GM04504 (cell line): ENCODE results near the gene VANGL1.

Experiments used
- DNase-seq: peaks from one replicate; pipeline ENCODE4 v3.0.0-alpha.2; 2012; ENCODE audit warnings: low read depth

VANGL1 gene

DNA sequence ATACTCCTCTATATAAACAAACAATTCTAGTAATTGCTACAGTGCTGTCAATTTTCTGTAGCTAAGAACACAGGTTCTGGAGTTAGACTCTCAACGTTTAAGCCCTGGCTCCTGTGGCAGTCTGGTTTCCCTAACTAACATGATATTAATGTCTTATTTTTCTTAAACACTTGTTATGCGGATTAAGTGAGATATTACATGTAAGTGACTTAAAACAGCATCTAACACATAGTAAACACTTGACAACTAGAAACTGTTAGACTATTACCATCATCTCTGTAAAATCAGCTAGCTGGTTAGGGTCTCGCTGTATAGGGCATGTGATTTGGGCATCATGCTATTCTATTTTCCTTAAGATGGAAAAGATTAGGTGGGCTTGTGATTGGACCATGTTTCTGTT, 2.3 kb downstream of the VANGL1 start:
- no peak for DNase-seq

DNA sequence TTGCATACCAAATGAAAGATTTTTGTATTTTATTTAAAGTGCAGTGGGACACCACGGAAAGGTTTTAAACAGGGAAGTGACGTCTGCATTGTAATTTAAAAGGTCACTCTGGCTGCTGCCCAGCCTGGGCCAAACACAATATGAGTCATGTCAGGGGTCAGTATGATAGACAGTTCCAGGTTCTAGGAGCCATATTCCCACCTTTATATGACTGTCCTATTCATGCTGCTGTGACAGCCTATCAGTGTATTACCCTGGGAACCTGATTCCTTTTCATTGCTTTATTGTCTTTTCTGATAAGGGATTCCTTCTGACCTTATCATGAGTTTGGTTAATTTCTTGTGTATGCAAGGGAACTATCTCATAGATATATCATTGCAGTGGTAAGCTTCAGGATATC, 5.3 kb downstream of the VANGL1 start:
- no peak for DNase-seq

DNA sequence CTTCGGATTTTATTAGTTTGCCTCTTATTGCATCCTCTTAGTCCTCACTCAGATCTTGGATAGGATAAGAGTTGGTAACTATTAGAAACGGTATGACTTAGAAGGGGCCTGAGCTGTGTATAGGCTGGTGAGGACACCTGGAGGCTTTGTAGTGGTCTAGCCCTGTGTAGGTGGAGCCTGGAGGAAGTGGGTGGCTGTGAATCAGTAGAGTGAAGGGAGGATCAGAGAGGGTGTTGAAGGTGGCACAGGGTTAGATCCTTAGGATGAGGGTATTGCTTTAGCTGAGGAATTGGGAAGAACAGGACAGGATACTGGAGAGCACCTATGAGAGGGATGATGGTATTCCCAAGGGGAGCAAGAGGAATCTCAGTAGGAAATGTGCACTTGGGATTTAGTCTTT, 5.7 kb downstream of the VANGL1 start:
- DNase-seq = no peak

DNA sequence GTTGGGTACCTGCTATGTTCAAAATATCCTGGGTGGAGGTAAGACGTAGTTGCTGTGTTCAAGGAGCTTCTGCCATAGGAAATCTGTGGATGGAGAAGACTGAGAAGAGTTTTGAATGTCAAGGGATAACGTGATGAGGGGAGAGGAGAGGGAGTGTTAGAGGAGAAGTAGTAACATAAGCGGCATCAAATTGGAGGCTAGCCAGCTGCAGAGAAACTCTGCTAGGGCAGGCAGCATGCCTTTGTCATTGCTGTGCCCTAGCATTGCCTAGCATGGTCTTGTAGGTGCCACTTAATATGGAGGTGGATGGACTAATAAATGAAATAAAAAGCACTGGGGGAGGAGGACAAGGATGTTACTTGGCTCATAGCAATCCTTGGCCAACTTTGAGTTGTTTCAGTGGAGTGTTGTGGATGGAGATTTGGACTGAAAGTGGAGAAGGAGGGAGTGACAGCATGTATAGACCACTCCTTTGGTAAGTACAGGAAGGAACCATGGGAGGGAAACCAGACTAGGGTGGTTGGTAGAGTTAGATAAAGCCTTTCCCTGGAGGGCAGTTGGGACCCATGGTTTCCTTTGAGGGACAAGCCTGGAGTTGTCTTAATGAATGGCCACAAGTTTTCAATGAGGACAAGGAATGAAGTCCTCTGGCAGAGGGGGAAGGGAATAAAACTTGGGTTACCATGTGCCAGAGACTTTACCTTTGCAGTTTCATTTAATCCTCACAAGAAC, 6.3 kb downstream of the VANGL1 start:
- DNase-seq = no peak

- DNase-seq = no peak
Measured at GRCh38 chr1:115648717-115649691, 7.2 kb downstream of the VANGL1 start.

- DNase-seq = no peak
Measured at GRCh38 chr1:115649964-115650363, 8.2 kb downstream of the VANGL1 start.

GRCh38 chr1:115650961-115651360, 9.2 kb downstream of the VANGL1 start:
- DNase-seq = no peak

GRCh38 chr1:115651391-115651790, 9.6 kb downstream of the VANGL1 start:
- no peak for DNase-seq

- no peak for DNase-seq
Measured at GRCh38 chr1:115652236-115652788, 10.5 kb downstream of the VANGL1 start.

DNA sequence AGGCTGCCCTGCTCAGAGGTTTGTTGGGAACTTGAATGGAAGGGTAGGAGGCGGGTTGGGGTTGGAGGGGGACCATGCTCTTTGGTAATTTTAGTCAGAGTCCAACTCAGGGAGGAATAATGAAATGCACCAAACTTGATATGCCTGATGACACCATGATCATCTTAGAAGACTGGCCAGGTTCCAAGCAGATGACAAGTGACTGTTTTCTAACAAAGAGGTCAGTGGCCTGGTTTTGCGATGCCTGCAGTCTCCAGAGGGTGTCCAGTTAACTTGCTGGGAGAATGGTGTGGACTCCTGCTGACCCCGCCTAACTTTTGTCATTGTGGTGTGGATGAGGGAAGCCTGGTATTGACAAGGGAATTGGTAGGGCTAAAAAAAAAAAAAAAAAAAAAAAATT, 12.4 kb downstream of the VANGL1 start:
- DNase-seq = no peak

- no peak for DNase-seq
Measured at GRCh38 chr1:115654663-115655305, 13.0 kb downstream of the VANGL1 start.

- DNase-seq = no peak
Measured at GRCh38 chr1:115655306-115655663, 13.5 kb downstream of the VANGL1 start.

DNA sequence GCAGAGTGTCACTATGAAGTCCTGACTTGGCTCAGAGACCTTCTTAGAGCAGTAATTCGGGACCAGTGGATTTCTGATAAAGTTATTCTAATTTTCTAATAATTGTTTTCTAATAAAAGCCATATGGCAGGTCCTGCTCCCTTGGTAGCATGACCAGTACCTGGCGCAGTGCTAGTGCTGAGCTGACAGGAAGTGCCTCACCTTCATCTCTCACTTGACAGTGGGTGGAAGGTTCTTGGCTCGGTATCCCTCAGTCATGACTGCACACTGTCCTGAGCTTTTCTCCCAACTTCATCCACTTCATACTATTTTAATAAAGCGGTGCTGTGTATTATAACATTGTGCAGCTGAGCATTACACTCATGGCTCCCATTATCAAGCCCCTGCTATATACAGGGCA, 14.1 kb downstream of the VANGL1 start:
- no peak for DNase-seq

DNA sequence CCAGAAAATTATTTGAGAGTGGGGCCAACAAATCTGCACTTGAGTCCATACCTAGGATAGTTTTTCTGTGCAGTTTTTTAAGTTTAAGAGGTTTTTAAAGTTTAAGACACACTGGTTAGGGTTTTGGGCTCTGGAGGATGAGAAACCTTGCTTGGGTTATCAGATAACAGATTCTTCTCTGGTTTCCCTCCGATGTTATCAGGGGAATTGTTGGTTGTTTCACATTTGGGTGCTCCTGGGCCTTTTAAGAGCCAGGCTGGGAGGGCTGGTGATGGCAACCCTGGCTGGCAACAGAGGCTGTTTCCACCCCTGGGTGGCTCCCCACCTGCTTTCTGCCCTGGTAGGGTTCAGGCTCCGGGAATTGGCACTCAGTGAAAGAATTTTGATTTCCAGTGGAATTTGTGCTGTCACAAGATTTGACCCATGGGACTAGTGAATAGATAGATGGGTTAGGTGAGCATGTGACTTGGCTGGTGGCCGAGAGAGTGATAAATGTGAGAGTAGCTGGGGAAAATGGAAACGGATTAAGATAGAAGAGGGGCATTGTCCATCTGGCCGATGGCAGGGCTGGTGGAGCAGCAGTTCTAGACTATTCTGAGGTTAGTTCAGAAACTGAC, 14.8 kb downstream of the VANGL1 start:
- DNase-seq = no peak

DNA sequence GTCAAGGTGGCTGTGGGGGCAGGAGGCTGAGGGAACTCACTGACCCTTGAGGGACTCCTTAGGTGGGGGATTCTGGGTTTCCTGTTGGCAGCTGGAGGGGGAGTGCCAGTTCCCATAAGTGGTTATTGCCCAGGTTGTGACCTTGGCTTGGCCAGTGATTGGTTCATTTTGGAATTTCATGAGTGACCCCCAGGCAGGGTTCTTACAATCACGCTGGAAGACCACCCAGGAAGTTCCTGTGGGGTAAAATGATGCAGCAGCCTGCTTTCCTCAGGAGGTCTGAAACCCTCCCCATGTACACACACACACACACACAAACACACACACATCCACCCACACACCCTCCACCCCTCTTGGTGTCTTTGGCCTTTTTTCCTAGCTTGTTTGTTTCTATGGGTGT, 16.9 kb downstream of the VANGL1 start:
- no peak for DNase-seq

GRCh38 chr1:115660151-115660550, 18.4 kb downstream of the VANGL1 start:
- DNase-seq = no peak

DNA sequence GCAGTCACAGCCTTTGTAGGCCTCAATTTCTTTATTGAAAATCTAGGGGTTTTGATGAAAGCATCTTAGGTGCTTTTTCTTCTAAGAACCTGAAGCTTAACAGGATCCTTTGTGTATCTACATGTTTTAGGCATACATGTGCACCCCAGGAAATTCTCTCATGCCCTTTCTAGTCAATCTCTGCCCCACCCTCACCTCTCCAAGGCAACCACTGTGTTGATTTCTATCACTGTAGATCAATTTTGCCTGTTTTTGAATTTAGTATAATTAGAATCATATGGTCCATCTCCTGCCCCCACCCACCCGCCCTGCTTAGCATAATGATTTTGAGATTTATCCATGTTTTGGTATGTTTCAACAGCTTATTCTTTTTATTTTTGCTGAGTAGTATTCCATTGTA, 19.4 kb downstream of the VANGL1 start:
- DNase-seq = no peak

DNA sequence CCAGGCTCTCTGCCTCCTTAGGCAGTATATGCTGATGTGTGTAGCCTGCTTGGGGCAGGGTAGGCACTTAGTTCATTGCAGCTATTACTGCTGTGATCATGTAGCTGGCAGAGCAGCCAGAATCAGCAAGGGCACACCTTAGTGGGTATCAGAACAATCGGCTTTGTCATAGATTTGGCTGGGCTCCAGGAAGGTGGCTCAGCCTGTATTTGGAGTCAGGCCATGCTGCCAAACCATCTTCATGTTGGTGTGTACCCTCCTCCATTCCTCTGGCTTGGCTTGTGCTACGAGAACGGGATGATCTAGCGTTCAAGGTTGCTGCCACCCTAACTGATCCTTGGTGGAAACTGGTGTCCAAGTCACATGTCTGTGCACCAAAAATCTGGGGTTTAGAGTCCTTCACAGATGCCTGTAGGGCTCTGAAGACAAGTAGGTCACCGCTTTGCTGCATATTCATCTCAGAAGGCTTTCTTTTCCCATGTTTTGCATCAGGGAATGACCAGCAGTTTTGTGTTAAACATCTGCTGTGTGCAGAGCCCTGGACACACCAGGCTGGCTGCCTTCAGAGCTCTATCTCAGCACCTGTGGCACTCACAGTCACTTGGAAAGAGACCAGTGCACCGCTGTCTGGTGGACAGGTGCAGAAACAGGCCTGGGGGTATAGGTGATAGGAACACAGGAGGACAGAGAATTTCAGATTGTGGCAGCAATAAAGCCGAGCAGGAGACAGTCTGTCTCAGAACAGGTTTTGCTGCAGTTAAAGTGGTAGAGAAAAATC, 23.7 kb downstream of the VANGL1 start:
- DNase-seq = no peak

DNA sequence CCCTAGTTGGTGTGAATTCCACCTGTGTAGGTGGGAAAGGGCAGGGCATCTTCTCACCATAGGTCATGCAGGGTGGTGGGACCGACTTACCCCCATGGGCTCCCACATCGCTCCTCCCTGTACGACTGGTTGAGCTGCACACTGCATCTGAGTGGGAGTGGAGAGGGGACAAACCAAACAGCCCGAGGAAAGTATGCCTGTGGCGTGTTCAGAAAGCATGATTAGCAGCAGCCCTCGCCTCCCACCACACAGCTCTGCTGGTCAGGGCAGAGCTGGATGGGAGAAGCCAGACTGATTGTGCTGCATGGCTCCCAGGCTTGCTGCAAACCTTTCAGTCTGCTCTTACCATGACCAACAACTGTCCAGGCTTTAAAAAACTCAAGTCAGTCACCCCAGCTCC, 24.4 kb downstream of the VANGL1 start:
- no peak for DNase-seq

DNA sequence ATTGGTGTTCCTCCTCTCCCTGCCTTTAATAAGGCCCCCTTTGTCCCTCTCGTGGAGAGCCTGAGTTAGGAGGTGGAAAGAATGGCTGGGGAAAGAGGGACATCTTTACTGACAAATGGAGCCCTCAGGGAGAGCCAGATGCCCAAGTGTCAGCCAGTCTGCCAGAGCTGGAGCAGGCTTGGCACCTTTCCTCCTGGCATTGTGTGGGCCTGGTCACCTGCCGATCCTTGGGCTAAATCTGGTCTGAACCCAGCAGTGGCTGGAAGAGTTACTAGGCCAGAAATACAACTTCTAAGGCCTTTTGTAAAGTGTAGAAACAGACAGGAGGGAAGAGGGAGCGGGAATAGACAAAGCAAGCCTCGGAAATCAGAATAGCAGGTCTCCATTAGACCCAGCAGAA, 24.9 kb downstream of the VANGL1 start:
- no peak for DNase-seq

DNA sequence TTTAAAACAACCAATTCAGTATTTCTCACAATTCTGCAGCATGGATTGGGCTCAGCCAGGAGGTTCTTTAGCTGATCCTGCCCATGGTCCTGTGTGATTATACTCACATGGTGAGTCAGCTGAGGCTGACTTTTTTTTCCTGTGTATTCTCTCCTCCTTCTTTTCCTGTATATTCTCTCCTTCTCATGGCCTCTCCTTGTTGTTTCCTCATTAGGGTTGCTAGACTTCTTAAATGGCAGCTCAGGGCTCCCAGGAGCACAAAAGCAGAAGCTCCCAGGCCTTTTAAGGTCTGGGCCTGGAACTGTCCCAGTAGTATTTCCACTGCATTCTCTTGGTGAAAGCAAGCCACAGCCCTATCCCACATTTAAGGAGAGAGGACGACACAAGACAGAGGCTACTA, 26.8 kb downstream of the VANGL1 start:
- no peak for DNase-seq
